PC-3 (cell line): ENCODE measurements around the gene COMMD6. TPM values are rescaled to one million over a fixed set of nuclear protein-coding genes. Genes with fewer than 3 reads are reported as not detected.
A peak's percentile ranks its signal among the peaks of the same experiment; 100 is the strongest.

Source experiments
- ATAC-seq: fragments of 200-7000 bp; cut with Tn5 transposase; 2 replicates; pipeline ENCODE4 v1.9.1; 2020; ENCODE audit warnings: mild to moderate bottlenecking, moderate library complexity
- BruUV-seq: library from RNA; stranded (reverse); fragments of 400-500 nt; replicated peaks from 2 replicates; lab custom pipeline; 2021; lab: Mats Ljungman, UMichigan
- CTCF ChIA-PET: fragments of 300-600 bp; sonication (Branson Sonifier 250); formaldehyde crosslinking; loops from one replicate; lab custom pipeline; 2022; ENCODE audit warnings: antibody characterized with exemption; lab: Charles Lee
- POLR2A ChIA-PET: fragments of 300-600 bp; sonication (Branson Sonifier 250); formaldehyde crosslinking; loops from one replicate; lab custom pipeline; 2022; ENCODE audit warnings: antibody characterized with exemption; ENCODE audit not compliant: unreplicated experiment; lab: Charles Lee
- DNase-seq: peaks from one replicate; pipeline ENCODE4 v3.0.0-alpha.2; 2015
- H2AFZ ChIP-seq: fragments of 300-600 bp; sonication (generic); 2 replicates; pipeline ENCODE4 v1.6.0; 2016; ENCODE audit warnings: antibody characterized with exemption, low read length
- H3F3A ChIP-seq: fragments of 300-600 bp; sonication (generic); one replicate; pipeline ENCODE4 v1.6.0; 2017; ENCODE audit warnings: antibody characterized with exemption, low read length, control low read depth, mild to moderate bottlenecking; ENCODE audit not compliant: unreplicated experiment
- H3K27ac ChIP-seq: fragments of 300-600 bp; sonication (generic); 2 replicates; pipeline ENCODE4 v1.5.1; 2016; ENCODE audit warnings: mild to moderate bottlenecking, low read length
- H3K27me3 ChIP-seq: fragments of 300-600 bp; sonication (generic); 2 replicates; pipeline ENCODE4 v1.6.1; 2016; ENCODE audit warnings: low read length, mixed read lengths
- H3K36me3 ChIP-seq: fragments of 300-600 bp; sonication (generic); 2 replicates; pipeline ENCODE4 v1.6.1; 2016; ENCODE audit warnings: low read depth, mixed run types, low read length, mixed read lengths
- H3K4me1 ChIP-seq: fragments of 300-600 bp; sonication (generic); 2 replicates; pipeline ENCODE4 v1.5.1; 2016; ENCODE audit warnings: low read length; ENCODE audit not compliant: insufficient read depth
- H3K4me2 ChIP-seq: fragments of 300-600 bp; sonication (generic); 2 replicates; pipeline ENCODE4 v1.6.0; 2016; ENCODE audit warnings: low read length
- H3K4me3 ChIP-seq: fragments of 300-600 bp; sonication (generic); 2 replicates; pipeline ENCODE4 v1.5.1; 2016; ENCODE audit warnings: mild to moderate bottlenecking, low read length, mixed read lengths
- H3K79me2 ChIP-seq: fragments of 300-600 bp; sonication (generic); 2 replicates; pipeline ENCODE4 v1.6.1; 2017; ENCODE audit warnings: low read length, mixed read lengths
- H3K9ac ChIP-seq: fragments of 300-600 bp; sonication (generic); 2 replicates; pipeline ENCODE4 v1.6.0; 2016; ENCODE audit warnings: mild to moderate bottlenecking, low read length
- H3K9me2 ChIP-seq: fragments of 300-600 bp; sonication (generic); replicated peaks from 2 replicates; pipeline ENCODE4 v1.6.1; 2016; ENCODE audit warnings: mixed run types, low read length, mixed read lengths
- H3K9me3 ChIP-seq: fragments of 300-600 bp; sonication (generic); 2 replicates; pipeline ENCODE4 v1.6.1; 2016; ENCODE audit warnings: low read length, mixed read lengths
- H4K20me1 ChIP-seq: fragments of 300-600 bp; sonication (generic); 2 replicates; pipeline ENCODE4 v1.6.1; 2016; ENCODE audit warnings: low read length, mixed read lengths
- EZH2 ChIP-seq: fragments of 300-600 bp; sonication (generic); IDR thresholded peaks from one replicate; pipeline ENCODE4 v1.6.1; 2017; ENCODE audit warnings: antibody characterized with exemption, mild to moderate bottlenecking, low read length; ENCODE audit not compliant: unreplicated experiment
- EZH2phosphoT487 ChIP-seq: fragments of 300-600 bp; sonication (generic); IDR thresholded peaks from 2 replicates; pipeline ENCODE4 v1.6.1; 2018; ENCODE audit warnings: mild to moderate bottlenecking, antibody characterized with exemption, low read length, borderline replicate concordance
- intact Hi-C: fragments of 100-400 bp; cut with micrococcal nuclease; formaldehyde crosslinking; loops from 2 replicates; pipeline ENCODE4 v1.9.0; 2023
- total RNA-seq: library from RNA; depleted of rRNA; stranded (reverse); fragments of >200 nt; gene quantifications from 2 replicates; pipeline ENCODE4 v1.2.3, GENCODE V29; 2014
- TF ChIP-seq, protein P1 (sequence below): fragments of 300-600 bp; sonication (generic); conservative IDR thresholded peaks from 2 replicates; pipeline ENCODE4 v1.5.1; 2017; ENCODE audit warnings: antibody characterized with exemption, low read depth, mild to moderate bottlenecking, low read length

Gene COMMD6
- total RNA-seq, 1 experiment from 2014 or later: 46.7 TPM

GRCh38 chr13:75480671-75481175 is 56.9 kb downstream of the COMMD6 start:
- DNase-seq (peak; percentile 87), ATAC-seq (peak; percentile 10)
- Histone ChIP-seq H3K9me2 (no peaks in the 10 kb centered on the region), H3K4me1 (peaks cover 39% of the 10 kb centered on the region), H3F3A (no peaks in the 10 kb centered on the region), H3K27me3 (no peaks in the 10 kb centered on the region), H3K79me2 (peaks cover 41% of the 10 kb centered on the region), H2AFZ (no peak overlapping the region), H3K4me3 (peak overlapping the region; percentile 77), H3K36me3 (no peaks in the 10 kb centered on the region), H3K4me2 (peak overlapping the region; percentile 93), H3K9me3 (no peaks in the 10 kb centered on the region), H3K9ac (peak overlapping the region; percentile 83), H4K20me1 (peaks cover 15% of the 10 kb centered on the region; the same call in 1 of the 2 replicates), H3K27ac (peak overlapping the region; percentile 78)
- intact Hi-C loops: no loop called here
- ChIA-PET POLR2A (no interaction called here), CTCF (no interaction called here)
- TF ChIP-seq EZH2phosphoT487 (0 out of 2 replicates have a peak, but pooled peaks have one; percentile 31), EZH2 (no peak)
- TF ChIP-seq, protein P1, sequence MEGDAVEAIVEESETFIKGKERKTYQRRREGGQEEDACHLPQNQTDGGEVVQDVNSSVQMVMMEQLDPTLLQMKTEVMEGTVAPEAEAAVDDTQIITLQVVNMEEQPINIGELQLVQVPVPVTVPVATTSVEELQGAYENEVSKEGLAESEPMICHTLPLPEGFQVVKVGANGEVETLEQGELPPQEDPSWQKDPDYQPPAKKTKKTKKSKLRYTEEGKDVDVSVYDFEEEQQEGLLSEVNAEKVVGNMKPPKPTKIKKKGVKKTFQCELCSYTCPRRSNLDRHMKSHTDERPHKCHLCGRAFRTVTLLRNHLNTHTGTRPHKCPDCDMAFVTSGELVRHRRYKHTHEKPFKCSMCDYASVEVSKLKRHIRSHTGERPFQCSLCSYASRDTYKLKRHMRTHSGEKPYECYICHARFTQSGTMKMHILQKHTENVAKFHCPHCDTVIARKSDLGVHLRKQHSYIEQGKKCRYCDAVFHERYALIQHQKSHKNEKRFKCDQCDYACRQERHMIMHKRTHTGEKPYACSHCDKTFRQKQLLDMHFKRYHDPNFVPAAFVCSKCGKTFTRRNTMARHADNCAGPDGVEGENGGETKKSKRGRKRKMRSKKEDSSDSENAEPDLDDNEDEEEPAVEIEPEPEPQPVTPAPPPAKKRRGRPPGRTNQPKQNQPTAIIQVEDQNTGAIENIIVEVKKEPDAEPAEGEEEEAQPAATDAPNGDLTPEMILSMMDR: no peak
- BruUV-seq: no TSS peak

DNA sequence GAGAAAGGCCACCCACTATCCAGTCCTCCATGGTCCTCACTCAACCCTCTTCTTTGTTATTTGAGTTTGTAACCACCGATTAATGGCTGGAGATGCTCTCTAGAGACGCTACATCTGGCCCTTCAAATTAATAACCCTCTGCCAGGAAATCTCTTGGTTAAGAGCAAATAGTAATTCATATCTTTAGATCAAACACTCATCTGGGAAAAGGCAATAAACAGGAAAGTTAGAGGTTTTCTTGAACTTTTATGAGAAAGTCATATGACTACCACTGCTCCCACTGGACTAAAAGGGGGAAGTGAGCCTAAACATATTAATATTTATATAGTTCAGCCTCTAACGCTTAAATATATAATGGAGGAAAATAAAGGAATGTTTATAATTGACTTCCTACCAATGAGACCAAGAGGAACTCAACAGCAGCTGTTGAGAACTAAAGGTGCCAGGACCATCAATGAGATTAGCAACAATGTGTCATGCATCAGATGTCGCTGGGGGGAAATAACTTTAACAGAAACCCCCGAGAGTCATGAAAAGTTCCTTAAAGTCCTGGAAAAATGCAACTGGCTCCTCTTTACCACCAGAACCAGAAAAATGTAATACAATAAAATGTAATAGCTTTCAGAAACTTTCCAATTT is 58.4 kb downstream of the COMMD6 start:
- Histone ChIP-seq H4K20me1 (peaks cover 15% of the 10 kb centered on the region; the same call in 1 of the 2 replicates), H3K9me2 (no peaks in the 10 kb centered on the region), H3K79me2 (peaks cover 50% of the 10 kb centered on the region), H2AFZ (0 out of 2 replicates have a peak overlapping the region, but pooled peaks have one; percentile 25), H3K27ac (peak overlapping the region; percentile 78), H3K27me3 (no peaks in the 10 kb centered on the region), H3K4me1 (peaks cover 30% of the 10 kb centered on the region), H3F3A (no peaks in the 10 kb centered on the region), H3K9ac (peak overlapping the region; percentile 83), H3K4me3 (peak overlapping the region; percentile 77), H3K9me3 (no peaks in the 10 kb centered on the region), H3K36me3 (no peaks in the 10 kb centered on the region), H3K4me2 (peak overlapping the region; percentile 93)
- ChIA-PET CTCF (no interaction called here), POLR2A (interaction anchor here (0.6 kb wide), 1 partner anchor 55 kb away, joined by 3 read pairs; no protein-coding TSS in a partner anchor)
- DNase-seq (peak; percentile 65), ATAC-seq (peak; percentile 1; the same call in 1 of the 2 replicates)
- TF ChIP-seq, protein P1: no peak
- no peak for TF ChIP-seq EZH2phosphoT487
- no peak for TF ChIP-seq EZH2
- no TSS peak for BruUV-seq
- intact Hi-C loops: loop anchor here (2.0 kb wide), 1 partner anchor 22 kb away; no protein-coding TSS in a partner anchor
